GM03348 (cell line): Measurements from ENCODE around the gene AP3B1.
A peak's percentile ranks its signal among the peaks of the same experiment; 100 is the strongest.
"Not testable (repeated sequence)": the region's sequence is repeated elsewhere in the genome, so short reads cannot be mapped to it uniquely, and the experiment has no call there.

Source experiments
- DNase-seq: peaks from one replicate; pipeline ENCODE4 v3.0.0; 2012; ENCODE audit warnings: low spot score

The AP3B1 gene

GRCh38 chr5:78065663-78066062, 228.8 kb downstream of the AP3B1 start:
- DNase-seq, result no peak

GRCh38 chr5:78064941-78065472, 229.5 kb downstream of the AP3B1 start:
- no peak for DNase-seq

GRCh38 chr5:78063495-78063894, 231.0 kb downstream of the AP3B1 start:
- no peak for DNase-seq

GRCh38 chr5:78062645-78063044, 231.9 kb downstream of the AP3B1 start:
- no peak for DNase-seq

GRCh38 chr5:78060421-78060820, 234.1 kb downstream of the AP3B1 start:
- no peak for DNase-seq

GRCh38 chr5:78058625-78059024, 235.9 kb downstream of the AP3B1 start:
- DNase-seq, result no peak

GRCh38 chr5:78056901-78057514, 237.5 kb downstream of the AP3B1 start:
- no peak for DNase-seq

GRCh38 chr5:78056053-78056452, 238.4 kb downstream of the AP3B1 start:
- no peak for DNase-seq

- peak; percentile 12 for DNase-seq
Observed at GRCh38 chr5:78050888-78051287, 243.6 kb downstream of the AP3B1 start.

- not testable (repeated sequence) for DNase-seq
Observed at GRCh38 chr5:78046823-78047222, 247.7 kb downstream of the AP3B1 start.

- no peak for DNase-seq
Observed at GRCh38 chr5:78046006-78046405, 248.5 kb downstream of the AP3B1 start.

- no peak for DNase-seq
Observed at GRCh38 chr5:78041805-78042204, 252.7 kb downstream of the AP3B1 start.

- DNase-seq, result no peak
Observed at GRCh38 chr5:78025540-78025939, 269.0 kb downstream of the AP3B1 start.

GRCh38 chr5:78019744-78020143, 274.8 kb downstream of the AP3B1 start:
- no peak for DNase-seq

GRCh38 chr5:78016863-78017529, 277.5 kb downstream of the AP3B1 start:
- no peak for DNase-seq

GRCh38 chr5:78009937-78010527, 284.5 kb downstream of the AP3B1 start:
- peak; percentile 73 for DNase-seq

- DNase-seq, result peak; percentile 60
Observed at GRCh38 chr5:78008356-78008967, 286.0 kb downstream of the AP3B1 start.

GRCh38 chr5:78007233-78007632, 287.3 kb downstream of the AP3B1 start:
- no peak for DNase-seq

- DNase-seq, result no peak
Observed at GRCh38 chr5:78006449-78006848, 288.0 kb downstream of the AP3B1 start.

GRCh38 chr5:78005021-78005785, 289.3 kb downstream of the AP3B1 start:
- no peak for DNase-seq

- no peak for DNase-seq
Observed at GRCh38 chr5:78004559-78004958, 289.9 kb downstream of the AP3B1 start.

- no peak for DNase-seq
Observed at GRCh38 chr5:78003919-78004318, 290.6 kb downstream of the AP3B1 start.
